Activated naive CD8-positive, alpha-beta T cell treated with anti-CD3 and anti-CD28 coated beads for 36 hours (primary cell): ENCODE data around the gene ADAP2. TPM values are rescaled to one million over a fixed set of nuclear protein-coding genes. Genes with fewer than 3 reads are reported as not detected.
"Not testable (repeated sequence)": the region's sequence is repeated elsewhere in the genome, so short reads cannot be mapped to it uniquely, and the experiment has no call there.

Experiments used
- DNase-seq: peaks from one replicate; pipeline ENCODE4 v3.0.0; 2021
- H3K27ac Mint-ChIP-seq: one replicate; pipeline ENCODE4 v1.8.0; 2022; ENCODE audit warnings: mild to moderate bottlenecking, moderate library complexity, mixed read lengths
- H3K27me3 Mint-ChIP-seq: one replicate; pipeline ENCODE4 v1.8.0; 2022; ENCODE audit warnings: mild to moderate bottlenecking, mixed read lengths
- H3K36me3 Mint-ChIP-seq: one replicate; pipeline ENCODE4 v1.8.0; 2021; ENCODE audit warnings: mild to moderate bottlenecking, mixed read lengths
- H3K4me1 Mint-ChIP-seq: one replicate; pipeline ENCODE4 v1.8.0; 2021; ENCODE audit warnings: mixed read lengths
- H3K4me3 Mint-ChIP-seq: one replicate; pipeline ENCODE4 v1.8.0; 2022; ENCODE audit warnings: mild to moderate bottlenecking, moderate library complexity, mixed read lengths
- H3K9me3 Mint-ChIP-seq: one replicate; pipeline ENCODE4 v1.8.0; 2022; ENCODE audit warnings: mixed read lengths
- total RNA-seq, 2 experiments: library from RNA; stranded (reverse); gene quantifications; one replicate each; pipeline ENCODE4 v1.2.3, GENCODE V29; 2021

The ADAP2 gene
- total RNA-seq, 2 experiments from 2014 or later, result 0.19 to 0.42 TPM

- Mint-ChIP-seq H3K9me3 (peaks cover 6% of the 10 kb centered on the region), H3K27me3 (peaks cover 14% of the 10 kb centered on the region), H3K27ac (no peak overlapping the region), H3K36me3 (peaks cover 37% of the 10 kb centered on the region), H3K4me1 (peaks cover 16% of the 10 kb centered on the region), H3K4me3 (no peak overlapping the region)
- no peak for DNase-seq
Measured at GRCh38 chr17:30975042-30975820, 53.5 kb downstream of the ADAP2 start.

GRCh38 chr17:30979919-30980318 lies 58.2 kb downstream of the ADAP2 start:
- not testable (repeated sequence) for DNase-seq, H3K4me1 Mint-ChIP-seq, H3K27ac Mint-ChIP-seq, H3K4me3 Mint-ChIP-seq, H3K27me3 Mint-ChIP-seq, H3K9me3 Mint-ChIP-seq
- H3K36me3 Mint-ChIP-seq, result peaks cover 13% of the 10 kb centered on the region

GRCh38 chr17:30981531-30982519 lies 60.1 kb downstream of the ADAP2 start:
- Mint-ChIP-seq H3K9me3 (no peaks in the 10 kb centered on the region), H3K27me3 (no peaks in the 10 kb centered on the region), H3K4me3 (no peak overlapping the region), H3K4me1 (no peaks in the 10 kb centered on the region), H3K36me3 (no peaks in the 10 kb centered on the region), H3K27ac (no peak overlapping the region)
- DNase-seq, result no peak

GRCh38 chr17:30982855-30983254 lies 61.1 kb downstream of the ADAP2 start:
- Mint-ChIP-seq H3K27ac (no peak overlapping the region), H3K27me3 (no peaks in the 10 kb centered on the region), H3K4me3 (no peak overlapping the region), H3K36me3 (no peaks in the 10 kb centered on the region), H3K4me1 (no peaks in the 10 kb centered on the region), H3K9me3 (no peaks in the 10 kb centered on the region)
- no peak for DNase-seq

- H3K9me3 Mint-ChIP-seq, result no peaks in the 10 kb centered on the region
- no peaks in the 10 kb centered on the region for H3K4me1 Mint-ChIP-seq
- no peak overlapping the region for H3K27ac Mint-ChIP-seq
- H3K27me3 Mint-ChIP-seq, result no peaks in the 10 kb centered on the region
- DNase-seq, result no peak
- no peaks in the 10 kb centered on the region for H3K36me3 Mint-ChIP-seq
- no peak overlapping the region for H3K4me3 Mint-ChIP-seq
Measured at GRCh38 chr17:30990458-30990857, 68.7 kb downstream of the ADAP2 start.

- H3K27ac Mint-ChIP-seq, result no peak overlapping the region
- H3K4me3 Mint-ChIP-seq, result no peak overlapping the region
Measured at GRCh38 chr17:30992551-30992950, 70.8 kb downstream of the ADAP2 start.

GRCh38 chr17:30995347-30995746 lies 73.6 kb downstream of the ADAP2 start:
- no peaks in the 10 kb centered on the region for H3K27me3 Mint-ChIP-seq
- no peaks in the 10 kb centered on the region for H3K9me3 Mint-ChIP-seq
- no peak overlapping the region for H3K27ac Mint-ChIP-seq
- DNase-seq, result no peak
- H3K4me1 Mint-ChIP-seq, result no peaks in the 10 kb centered on the region
- peaks cover 7% of the 10 kb centered on the region for H3K36me3 Mint-ChIP-seq
- no peak overlapping the region for H3K4me3 Mint-ChIP-seq

More at GRCh38 chr17:30992551-30992950, 70.8 kb downstream of the ADAP2 start:
- Mint-ChIP-seq H3K4me1 (no peaks in the 10 kb centered on the region), H3K27me3 (no peaks in the 10 kb centered on the region), H3K36me3 (peaks cover 4% of the 10 kb centered on the region), H3K9me3 (no peaks in the 10 kb centered on the region)
- no peak for DNase-seq

GRCh38 chr17:30996486-30996885 lies 74.7 kb downstream of the ADAP2 start:
- Mint-ChIP-seq H3K36me3 (peaks cover 7% of the 10 kb centered on the region), H3K4me1 (no peaks in the 10 kb centered on the region), H3K4me3 (no peak overlapping the region), H3K27ac (no peak overlapping the region), H3K27me3 (no peaks in the 10 kb centered on the region), H3K9me3 (no peaks in the 10 kb centered on the region)
- DNase-seq, result no peak

GRCh38 chr17:30997270-30997669 lies 75.5 kb downstream of the ADAP2 start:
- Mint-ChIP-seq H3K36me3 (peaks cover 7% of the 10 kb centered on the region), H3K4me3 (no peak overlapping the region), H3K27me3 (no peaks in the 10 kb centered on the region), H3K27ac (no peak overlapping the region), H3K9me3 (no peaks in the 10 kb centered on the region), H3K4me1 (no peaks in the 10 kb centered on the region)
- DNase-seq, result no peak

GRCh38 chr17:30997842-30998241 lies 76.1 kb downstream of the ADAP2 start:
- H3K9me3 Mint-ChIP-seq, result no peaks in the 10 kb centered on the region

GRCh38 chr17:31002047-31002446 lies 80.3 kb downstream of the ADAP2 start:
- no peak overlapping the region for H3K27ac Mint-ChIP-seq
- DNase-seq, result no peak
- H3K4me1 Mint-ChIP-seq, result no peaks in the 10 kb centered on the region
- peaks cover 9% of the 10 kb centered on the region for H3K36me3 Mint-ChIP-seq
- peaks cover 4% of the 10 kb centered on the region for H3K9me3 Mint-ChIP-seq
- H3K4me3 Mint-ChIP-seq, result no peak overlapping the region
- H3K27me3 Mint-ChIP-seq, result no peaks in the 10 kb centered on the region

More at GRCh38 chr17:30997842-30998241, 76.1 kb downstream of the ADAP2 start:
- no peak overlapping the region for H3K27ac Mint-ChIP-seq
- no peak overlapping the region for H3K4me3 Mint-ChIP-seq
- no peaks in the 10 kb centered on the region for H3K27me3 Mint-ChIP-seq
- DNase-seq, result no peak
- no peaks in the 10 kb centered on the region for H3K4me1 Mint-ChIP-seq
- peaks cover 7% of the 10 kb centered on the region for H3K36me3 Mint-ChIP-seq

GRCh38 chr17:31003225-31003866 lies 81.6 kb downstream of the ADAP2 start:
- Mint-ChIP-seq H3K36me3 (peaks cover 2% of the 10 kb centered on the region), H3K4me3 (no peak overlapping the region)
- no peak for DNase-seq

GRCh38 chr17:31004160-31004559 lies 82.4 kb downstream of the ADAP2 start:
- DNase-seq, result no peak
- peaks cover 4% of the 10 kb centered on the region for H3K9me3 Mint-ChIP-seq
- peaks cover 2% of the 10 kb centered on the region for H3K36me3 Mint-ChIP-seq
- H3K4me3 Mint-ChIP-seq, result no peak overlapping the region
- H3K27me3 Mint-ChIP-seq, result peaks cover 17% of the 10 kb centered on the region
- peaks cover 12% of the 10 kb centered on the region for H3K4me1 Mint-ChIP-seq
- H3K27ac Mint-ChIP-seq, result no peak overlapping the region

More at GRCh38 chr17:31003225-31003866, 81.6 kb downstream of the ADAP2 start:
- Mint-ChIP-seq H3K4me1 (peaks cover 6% of the 10 kb centered on the region), H3K27me3 (peaks cover 11% of the 10 kb centered on the region), H3K27ac (no peak overlapping the region), H3K9me3 (peaks cover 4% of the 10 kb centered on the region)

GRCh38 chr17:31007695-31008373 lies 86.1 kb downstream of the ADAP2 start:
- peaks cover 4% of the 10 kb centered on the region for H3K9me3 Mint-ChIP-seq
- H3K36me3 Mint-ChIP-seq, result peaks cover 2% of the 10 kb centered on the region
- peak overlapping the region; percentile 14 for H3K27ac Mint-ChIP-seq
- peaks cover 27% of the 10 kb centered on the region for H3K27me3 Mint-ChIP-seq
- no peak for DNase-seq
- H3K4me1 Mint-ChIP-seq, result peaks cover 15% of the 10 kb centered on the region
- peak overlapping the region; percentile 83 for H3K4me3 Mint-ChIP-seq
